HT1080 (cell line): ENCODE results near the gene RAB40B. TPM values are rescaled to one million over a fixed set of nuclear protein-coding genes. Genes with fewer than 3 reads are reported as not detected.

ENCODE experiments used
- DNase-seq: peaks from one replicate; pipeline ENCODE4 v3.0.0-alpha.2; 2015; ENCODE audit warnings: low read depth
- total RNA-seq: library from RNA; depleted of rRNA; stranded (reverse); fragments of >200 nt; shearing (Covaris generic); gene quantifications from 2 replicates; pipeline ENCODE4 v1.2.3, GENCODE V29; 2014

Gene RAB40B
- total RNA-seq, 1 experiment from 2014 or later = 6.1 TPM

DNA sequence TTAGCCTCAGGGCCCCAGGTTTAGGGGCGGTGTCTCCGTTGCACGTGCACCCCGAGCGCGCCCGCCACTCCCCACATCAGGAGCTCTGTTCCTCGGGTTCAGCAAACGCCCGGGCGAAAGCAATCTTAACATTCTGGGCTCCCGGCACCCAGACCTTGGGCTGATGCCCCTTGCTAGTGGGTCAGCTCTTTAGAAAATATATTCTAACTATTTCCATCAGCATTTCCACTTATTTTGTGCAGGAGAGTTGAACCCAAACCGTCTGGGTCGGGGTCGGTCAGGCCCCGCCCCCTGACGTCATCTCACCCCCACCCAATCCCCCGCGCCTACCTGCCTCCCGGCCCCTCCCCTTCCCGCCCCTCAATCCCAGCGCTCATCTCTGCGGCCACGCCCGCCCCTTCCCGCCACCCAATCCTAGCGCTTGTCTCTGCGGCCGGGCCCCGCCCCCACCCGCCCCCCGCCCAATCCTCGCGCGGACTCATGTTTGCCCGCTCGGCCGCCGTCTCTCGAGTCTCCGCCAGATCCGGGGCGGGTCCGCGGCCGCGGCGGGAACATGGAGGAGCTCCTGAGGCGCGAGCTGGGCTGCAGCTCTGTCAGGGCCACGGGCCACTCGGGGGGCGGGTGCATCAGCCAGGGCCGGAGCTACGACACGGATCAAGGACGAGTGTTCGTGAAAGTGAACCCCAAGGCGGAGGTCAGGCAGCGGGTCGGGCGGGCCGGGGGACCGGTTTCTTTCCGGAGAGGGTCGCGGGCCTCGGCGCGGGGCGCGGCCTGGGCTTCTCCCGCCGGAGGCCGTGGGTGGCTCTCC is 17.9 kb upstream of the RAB40B start, which contains the start of gene FN3KRP:
FN3KRP (plus strand) TSS at position 504 of the 808 bp plus-strand sequence; CDS start at position 554, 50 bp downstream.
- DNase-seq = peak; percentile 60

DNA sequence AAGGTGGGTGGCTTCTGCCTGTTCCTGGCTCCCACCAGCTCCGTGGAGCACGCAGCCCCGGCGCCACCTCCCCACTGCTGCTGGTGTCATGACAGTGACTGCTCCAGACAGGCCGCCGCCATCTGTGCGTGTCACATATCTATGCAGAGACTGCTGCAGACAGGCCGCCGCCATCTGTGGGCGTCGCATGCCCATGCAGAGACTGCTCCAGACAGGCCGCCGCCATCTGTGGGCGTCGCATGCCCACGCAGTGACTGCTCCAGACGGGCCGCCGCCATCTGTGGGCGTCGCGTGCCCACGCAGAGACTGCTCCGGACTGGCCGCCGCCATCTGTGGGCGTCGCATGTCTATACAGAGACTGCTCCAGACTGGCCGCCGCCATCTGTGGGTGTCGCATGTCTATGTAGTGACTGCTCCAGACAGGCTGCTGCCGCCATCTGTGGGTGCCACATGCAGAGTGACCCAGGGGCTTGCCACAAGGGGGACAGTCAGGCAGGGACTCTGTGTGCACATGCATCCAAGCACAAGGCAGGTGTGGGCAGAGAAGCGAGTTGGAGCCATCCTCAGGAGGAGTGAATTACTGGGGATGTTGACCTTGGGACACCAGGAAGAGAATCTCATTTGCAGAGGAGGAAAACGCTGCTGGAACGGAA is 14.7 kb upstream of the RAB40B start:
- DNase-seq = no peak

DNA sequence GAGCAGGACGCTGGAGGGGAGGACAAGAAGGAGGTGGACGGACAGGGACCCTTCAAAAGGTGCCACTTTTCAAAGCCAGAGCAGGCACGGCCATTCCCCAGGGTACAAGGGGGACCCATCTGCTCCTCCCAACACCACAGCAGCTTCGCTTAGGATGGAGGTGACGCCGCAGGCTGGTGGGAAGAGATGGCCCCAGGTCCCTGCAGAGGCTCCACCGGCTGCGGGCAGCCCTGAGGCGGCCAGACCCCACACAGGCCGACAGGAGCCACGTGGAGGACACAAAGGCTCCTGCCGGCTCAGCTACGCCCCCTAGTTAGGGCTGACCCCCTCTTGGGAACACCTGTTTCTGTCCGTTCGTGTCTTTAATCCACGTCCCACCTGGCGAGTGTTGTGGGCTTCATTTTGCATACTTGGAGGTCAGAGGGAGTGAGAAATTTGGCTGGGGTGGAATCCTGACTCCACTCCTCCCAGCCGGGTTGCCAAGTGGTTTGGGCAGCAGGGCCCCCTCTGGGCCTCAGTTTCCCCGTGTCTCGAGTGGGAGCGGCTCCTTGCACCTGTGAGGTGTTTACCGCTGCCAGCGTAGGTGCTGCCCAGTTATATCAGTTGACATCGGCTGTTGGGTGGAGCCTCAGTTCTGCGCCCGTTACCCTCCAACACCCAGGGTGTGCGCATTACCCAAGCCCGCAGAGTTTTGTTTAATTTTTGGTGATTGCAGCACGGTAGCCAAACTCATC is 12.2 kb upstream of the RAB40B start:
- no peak for DNase-seq

DNA sequence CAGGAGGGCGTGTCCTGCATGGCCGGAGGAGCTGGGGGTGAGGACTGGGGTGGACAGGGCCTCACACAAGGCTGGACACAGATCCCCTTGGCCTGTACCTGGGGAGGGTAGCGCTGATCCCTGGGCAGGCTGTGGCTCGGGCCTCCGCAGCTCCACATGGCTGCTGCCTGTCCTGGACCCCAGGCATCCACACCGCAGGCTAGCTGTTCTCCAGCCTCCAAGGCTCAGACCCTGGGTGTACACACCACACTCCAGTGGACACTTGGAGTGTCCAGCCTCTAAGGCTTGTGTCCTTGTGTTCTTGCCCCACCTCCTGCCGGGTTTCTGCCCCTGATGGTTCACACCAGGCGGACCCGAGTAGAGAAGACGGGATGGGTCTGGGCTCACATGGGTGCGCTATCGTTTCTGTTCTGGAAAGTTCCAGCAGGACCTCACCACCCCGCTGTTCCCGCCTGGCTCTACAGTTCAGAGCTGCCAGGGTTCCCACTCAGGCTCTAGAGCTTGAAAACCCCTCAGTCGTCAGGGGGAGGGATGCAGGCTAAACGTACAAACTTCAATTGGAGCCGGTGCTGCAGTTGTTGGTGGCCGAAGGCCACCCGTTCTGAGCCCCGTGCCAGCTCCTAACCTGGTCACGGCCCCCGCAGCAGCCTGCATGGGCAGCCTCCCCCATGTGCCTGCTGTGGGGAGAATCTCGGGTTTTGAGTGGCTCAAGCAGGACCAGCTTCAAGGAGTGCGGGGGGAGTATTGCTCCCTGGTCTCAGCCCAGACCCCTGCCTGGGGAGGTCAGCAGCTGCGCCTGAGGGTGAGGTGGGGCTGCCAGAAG is 11.4 kb upstream of the RAB40B start:
- no peak for DNase-seq

DNA sequence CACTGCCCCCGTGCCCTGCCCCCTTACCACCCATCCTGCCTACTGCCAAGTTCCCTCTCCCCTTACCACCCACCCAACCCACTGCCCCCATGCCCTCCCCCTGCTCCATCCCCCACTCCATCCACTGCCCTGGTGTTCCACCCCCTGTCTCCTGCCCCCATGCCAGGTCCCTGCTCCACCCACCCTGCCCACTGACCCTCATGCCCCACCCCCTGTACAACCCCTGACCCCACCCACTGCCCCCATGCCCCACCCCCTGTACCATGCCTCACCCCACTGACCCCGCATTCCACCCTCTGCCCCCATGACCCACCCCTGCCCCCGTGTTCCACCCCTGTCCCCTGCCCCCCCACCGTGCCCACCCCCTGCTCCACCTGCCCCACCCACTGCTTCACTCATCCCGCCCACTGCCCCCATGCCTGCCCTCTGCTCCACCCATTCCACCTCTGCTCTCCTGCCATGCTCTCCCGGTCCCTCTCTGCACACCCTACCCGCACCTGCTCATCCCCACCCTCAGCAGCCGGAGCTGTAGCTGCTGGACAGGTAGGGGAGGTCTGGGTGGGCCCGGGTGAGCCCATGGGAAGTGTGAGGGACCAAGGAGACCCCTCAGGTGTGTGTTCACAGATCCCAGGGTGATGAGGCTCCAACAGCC is 10.7 kb upstream of the RAB40B start:
- DNase-seq = no peak

DNA sequence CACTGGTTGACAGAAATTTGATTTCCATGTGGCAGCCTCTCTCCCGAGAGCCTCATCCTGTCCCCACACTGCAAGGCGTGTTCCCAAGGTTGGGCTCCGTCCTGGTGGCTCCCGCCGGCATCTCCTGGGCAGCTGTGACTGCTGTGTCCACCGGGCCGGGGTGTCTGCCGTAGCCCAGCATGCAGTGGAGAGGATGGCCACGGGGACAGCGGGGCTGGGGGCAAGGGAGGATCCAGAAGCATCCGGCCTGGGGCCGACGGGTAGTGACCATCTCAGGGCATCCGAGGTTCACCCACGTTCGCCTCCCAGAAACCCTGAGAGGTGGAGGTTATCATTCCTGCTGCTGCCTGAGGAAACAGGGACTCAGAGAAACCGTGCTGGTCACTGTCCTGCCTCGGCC is 7.3 kb upstream of the RAB40B start:
- DNase-seq = no peak

DNA sequence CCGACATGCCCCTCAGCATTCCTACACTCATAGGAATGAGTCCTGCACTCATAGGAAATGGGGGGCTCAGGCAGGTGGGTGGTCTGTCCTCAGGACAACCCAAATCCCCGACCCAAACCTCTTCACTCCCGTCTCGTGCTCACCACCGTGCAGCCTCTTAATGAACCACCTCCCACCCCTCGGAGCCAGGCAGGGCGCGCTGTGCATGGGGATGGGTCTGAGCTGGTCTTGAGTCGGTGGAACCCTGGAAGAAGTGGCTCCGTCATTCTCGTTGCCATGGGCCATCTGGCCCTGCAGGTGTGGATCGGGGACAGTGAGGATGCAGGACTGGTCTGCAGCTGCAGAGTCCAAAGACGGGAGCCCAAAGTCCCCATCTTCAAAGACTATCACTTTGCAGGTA is 6.4 kb upstream of the RAB40B start:
- no peak for DNase-seq

DNA sequence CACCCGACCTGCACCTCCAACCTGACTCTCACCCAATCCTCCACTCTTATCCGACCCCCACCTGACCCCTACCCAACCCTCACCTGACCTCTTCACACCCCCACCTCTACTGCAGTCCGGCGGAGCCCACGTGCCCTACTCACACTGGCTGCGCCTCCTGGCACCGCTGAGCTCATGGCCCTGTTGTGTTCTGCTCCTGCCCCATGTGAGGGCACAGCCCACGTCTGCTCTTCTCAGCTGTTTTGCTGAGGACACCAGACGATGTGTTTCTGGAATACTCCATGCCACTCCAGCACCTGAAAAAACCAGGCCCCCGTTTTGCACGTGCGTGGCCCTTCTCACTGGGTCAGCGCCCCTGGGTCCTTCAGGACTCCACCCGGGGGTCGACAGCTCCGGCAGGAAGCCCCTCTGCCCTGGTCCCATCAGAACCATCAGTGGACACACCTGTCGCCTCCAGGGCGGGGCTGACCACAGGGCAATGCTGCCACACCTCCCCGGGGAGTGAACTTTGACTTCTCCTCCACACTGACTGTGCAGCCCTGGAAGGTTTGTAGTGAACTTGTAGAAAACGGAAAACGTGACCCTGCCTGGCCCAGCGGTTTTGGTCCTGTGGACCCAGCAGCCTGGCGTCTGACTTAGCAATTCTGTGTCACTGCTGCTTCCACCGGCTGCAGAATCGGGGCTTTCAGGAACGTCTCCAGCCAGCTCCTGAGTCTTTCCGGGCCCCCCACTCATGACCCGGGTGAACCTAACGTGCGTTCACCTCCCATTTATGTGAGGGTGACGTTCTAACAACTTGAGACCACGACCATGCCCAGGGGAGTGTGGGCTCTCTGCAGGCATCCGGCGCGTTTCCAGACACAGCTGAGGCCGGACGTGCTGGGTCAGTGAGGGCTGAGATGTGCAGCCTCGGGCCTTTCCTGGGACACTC is 5.7 kb upstream of the RAB40B start:
- no peak for DNase-seq

DNA sequence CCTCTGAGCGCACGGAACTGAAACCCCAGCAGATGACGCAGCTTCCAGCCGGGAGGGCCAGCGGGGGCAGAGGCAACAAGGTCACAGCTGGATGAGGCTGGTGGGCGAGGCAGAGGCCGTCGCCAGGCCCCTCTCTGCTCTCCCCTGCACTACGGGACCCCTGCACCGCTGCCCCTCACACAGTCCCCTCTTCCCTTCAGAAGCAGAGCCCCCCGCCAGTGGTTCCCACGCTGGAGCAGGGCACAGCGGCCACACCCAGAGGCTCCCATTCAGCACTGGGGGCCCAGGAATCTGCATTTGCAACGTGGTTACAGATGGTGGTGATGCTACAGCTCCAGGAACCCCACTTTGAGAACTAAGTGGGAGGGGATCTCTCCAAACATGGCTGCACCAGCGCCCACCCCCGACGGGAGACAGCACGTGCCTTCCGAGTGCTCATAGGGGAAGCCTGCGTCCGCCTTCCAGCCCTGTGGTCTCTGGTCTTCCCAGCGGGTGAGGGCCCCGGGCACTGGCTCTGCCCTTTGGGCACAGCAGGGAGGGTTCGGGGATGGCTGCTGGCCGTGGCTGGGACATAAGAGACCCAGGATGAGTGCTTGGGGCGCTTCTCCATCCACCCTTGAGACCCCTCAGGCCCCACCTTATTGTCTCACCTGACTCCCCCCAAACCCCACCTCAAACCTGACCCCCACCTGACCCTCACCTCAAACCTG is 4.7 kb upstream of the RAB40B start:
- DNase-seq = no peak

DNA sequence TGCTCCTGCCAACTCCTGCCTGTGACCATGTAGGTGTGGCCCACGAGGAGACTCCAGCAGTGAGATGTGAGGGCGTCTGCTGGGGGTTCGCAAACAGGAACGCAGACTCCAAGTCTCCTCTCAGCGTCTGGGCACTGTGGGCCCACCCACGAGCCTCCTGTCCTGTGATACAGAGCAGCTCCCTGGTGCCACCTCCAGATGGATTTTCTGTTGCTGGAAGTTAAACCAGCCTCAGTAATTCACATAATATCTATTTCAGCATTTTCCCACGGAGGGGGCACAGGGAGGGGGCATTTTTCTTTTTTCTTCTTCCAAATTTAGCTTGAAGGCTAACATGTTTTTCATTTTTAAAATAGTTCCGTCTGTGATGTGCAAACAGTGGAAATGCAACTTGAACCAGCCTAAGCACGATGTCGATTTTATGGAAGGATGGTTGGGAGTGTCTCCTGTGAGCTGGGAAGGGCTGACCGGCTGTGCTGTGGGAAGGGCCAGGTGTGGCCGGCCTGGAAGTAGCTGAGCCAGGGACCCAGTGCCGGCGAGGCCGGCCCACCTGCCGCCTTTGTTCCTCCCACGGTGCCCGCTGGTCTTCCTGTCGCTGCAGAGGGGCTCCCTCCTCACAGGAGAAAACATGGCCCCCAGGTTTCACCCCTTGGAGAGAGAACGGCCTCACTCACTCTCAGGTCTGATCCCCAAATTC is 3.9 kb upstream of the RAB40B start:
- DNase-seq = no peak

DNA sequence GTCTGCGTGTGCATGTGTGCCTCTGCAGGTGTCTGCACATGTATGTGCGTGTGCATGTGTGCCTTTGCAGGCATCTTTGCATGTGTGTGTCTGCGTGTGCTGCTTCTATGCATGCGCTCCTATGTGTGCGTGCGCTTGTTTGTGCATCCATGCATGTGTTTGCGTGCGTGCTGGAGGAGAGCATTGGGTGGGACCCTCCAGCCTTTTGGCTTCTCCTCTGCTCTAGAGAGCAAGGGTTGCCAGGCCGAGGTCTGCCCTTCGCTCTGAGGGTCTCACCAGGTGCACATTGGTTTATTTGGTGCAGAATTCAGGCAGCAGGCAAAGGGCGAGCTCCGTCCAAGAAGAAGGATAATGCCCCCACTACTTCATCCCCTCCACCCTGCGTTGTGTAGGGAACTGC is 1.1 kb upstream of the RAB40B start:
- no peak for DNase-seq

DNA sequence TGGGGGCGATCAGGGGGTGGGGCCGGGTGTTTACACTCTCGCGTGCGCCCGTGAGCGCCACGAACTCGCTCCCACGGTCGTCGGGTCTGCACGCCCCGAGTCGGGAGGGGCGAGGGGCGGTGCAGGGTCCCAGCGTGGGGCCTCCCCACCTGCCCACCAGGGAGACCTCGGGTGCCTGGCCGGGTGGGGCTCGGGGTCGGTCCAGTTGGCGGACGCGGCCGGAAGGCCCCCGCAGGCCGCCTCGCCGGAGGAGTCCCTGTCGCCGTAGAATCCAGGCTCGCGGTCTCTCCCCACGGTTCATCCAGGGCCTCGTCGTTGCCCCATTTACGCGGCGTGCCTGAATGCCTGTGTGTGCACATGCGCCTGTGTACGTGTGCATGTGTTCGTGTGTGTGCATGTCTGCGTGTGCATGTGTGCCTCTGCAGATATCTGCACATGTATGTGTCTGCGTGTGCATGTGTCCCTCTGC is 510 bp upstream of the RAB40B start:
- DNase-seq = no peak

DNA sequence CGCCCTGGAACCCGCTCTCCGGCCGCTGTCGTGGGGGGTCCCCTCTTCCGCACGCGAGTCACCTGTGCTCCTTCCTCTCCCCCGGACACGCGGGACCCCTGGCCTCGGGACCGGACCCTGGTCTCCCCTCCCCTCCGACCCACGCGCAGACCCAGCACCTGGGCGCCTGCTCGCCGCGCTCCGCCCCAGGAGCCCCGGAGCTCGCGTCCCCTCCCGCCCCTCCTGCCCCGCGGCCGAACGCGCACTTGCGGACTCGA is 762 bp downstream of the RAB40B start:
- no peak for DNase-seq

DNA sequence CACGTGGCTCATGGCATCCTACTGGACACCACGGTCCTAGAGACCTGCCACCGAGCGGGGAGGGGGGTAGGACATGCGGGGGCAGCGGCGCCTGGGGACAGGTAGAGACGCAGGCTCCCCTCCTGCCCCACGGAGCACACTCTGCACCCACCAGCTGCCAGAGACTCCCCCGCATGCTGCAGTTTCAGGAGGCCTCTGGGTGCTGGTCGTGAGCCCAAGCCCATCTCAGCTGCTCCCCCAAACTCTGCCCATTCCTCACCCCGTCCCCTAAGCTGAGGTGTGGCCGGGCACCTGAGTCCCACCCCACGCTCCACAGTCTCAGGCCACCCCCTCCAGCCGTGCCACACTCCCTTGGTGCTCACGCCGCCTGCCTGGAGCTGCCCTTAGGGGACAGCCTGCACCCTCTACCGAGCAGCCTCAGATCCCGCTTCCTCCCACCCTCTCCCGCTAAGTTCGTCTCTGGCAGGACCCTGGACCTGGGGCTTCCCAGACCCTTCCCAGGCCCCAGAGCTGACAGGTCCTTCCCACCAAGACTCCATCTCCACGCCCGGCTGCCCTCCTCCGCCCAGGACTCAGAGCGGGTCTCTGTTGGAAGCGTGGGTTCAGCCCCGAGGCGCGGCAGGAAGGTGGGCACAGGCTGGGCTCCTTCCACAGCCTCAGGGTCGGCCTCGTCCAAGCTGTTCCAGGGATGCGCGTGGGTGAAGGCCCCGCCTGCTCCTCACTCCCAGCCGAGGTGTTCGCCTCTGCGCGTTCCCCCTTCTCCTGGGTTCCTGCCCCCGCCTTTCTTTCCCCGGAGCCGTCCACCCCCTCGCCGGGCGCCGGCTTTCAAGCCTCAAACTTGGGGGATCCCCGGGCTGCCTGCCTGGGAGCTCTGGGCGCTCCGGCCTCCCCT is 1.3 kb downstream of the RAB40B start:
- DNase-seq = no peak

DNA sequence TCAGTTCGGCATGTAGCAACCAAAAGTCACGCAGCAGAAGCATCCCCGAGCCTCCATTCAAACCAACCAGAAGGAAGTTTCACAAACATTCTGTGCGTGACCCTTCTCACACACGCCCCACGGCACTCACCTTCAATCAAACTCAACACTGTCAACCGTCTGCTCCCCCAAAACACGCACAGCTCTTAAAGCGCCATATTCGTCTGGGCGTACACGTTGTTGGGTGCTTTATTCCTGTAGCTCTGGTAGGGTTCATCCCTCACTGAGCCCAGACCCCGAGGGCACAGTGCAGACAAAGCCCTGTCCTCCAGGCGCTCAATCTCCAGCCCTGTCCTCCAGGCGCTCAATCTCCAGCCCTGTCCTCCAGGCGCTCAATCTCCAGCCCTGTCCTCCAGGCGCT is 2.2 kb downstream of the RAB40B start:
- DNase-seq = no peak

DNA sequence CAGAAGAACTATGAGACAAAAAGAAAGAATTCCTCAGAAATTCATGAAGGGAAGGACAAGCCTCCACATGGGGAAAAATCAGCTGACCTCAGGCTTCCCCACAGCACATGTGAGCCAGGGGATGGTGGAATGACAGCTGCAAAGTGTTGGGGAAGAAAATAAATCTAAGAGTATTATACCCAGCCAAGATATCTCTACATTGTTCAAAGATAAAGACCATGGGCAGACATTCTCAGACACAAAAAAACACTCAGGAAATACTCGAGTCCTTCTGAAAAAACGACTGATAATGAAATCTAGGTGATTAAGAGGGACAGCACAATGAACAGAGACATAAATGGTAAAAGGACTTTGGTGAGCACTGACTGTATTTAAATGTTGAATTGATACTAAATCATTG is 3.9 kb downstream of the RAB40B start:
- no peak for DNase-seq

DNA sequence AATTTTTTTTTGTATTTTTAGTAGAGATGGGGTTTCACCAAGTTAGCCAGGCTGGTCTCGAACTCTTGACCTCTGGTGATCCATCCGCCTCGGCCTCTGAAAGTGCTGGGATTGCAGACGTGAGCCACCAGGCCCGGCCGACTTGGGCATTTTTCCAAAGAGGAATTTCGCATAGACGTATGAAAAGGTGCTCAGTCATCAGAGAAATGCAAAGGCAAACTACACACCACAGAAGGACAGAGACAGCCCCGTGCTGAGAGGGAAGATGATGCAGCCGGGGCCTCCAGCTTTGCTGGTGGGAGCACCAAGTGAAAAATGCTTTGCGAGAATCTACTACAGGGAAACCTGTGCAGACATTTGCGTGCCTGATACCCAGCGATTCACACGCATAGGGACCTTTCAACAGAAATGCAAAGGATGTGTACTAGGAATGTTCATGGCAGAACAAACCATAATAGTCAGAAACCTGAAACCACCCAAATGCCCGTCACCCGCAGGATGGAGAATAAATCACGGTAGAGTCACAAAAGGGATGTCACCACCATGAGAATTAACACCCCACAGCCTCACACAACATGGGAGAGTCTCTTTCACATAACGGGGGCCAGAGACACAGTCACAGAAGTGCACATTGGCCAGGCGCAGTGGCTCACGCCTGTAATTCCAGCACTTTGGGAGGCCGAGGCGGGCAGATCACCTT is 5.2 kb downstream of the RAB40B start:
- DNase-seq = no peak
